Measurements from ENCODE around the gene RTN4. TPM values are rescaled to one million over a fixed set of nuclear protein-coding genes. Genes with fewer than 3 reads are reported as not detected.
A peak's percentile ranks its signal among the peaks of the same experiment; 100 is the strongest.

RTN4 gene
- total RNA-seq, 2 experiments from 2014 or later, result 96.7 to 97.5 TPM

GRCh38 chr2:54975175-54975574 is 75.1 kb downstream of the RTN4 start:
- H3K27me3 Mint-ChIP-seq, result no peaks in the 10 kb centered on the region
- H3K9me3 Mint-ChIP-seq, result no peaks in the 10 kb centered on the region
- H3K4me3 Mint-ChIP-seq, result no peak overlapping the region
- CTCF ChIA-PET, result interaction anchor here (1.0 kb wide), 1 partner anchor 194 kb away, joined by 3 read pairs; no protein-coding TSS in a partner anchor
- intact Hi-C loops (cut with micrococcal nuclease), result no loop called here
- no peak overlapping the region for H3K27ac Mint-ChIP-seq
- POLR2A ChIA-PET, result no interaction called here
- peaks cover 10% of the 10 kb centered on the region for H3K36me3 Mint-ChIP-seq
- peaks cover 25% of the 10 kb centered on the region for H3K4me1 Mint-ChIP-seq (ENCODE audit: low read depth)
- no peak for DNase-seq

GRCh38 chr2:54969940-54970338 is 80.3 kb downstream of the RTN4 start:
- intact Hi-C loops (cut with micrococcal nuclease), result no loop called here
- Mint-ChIP-seq H3K36me3 (peaks cover 24% of the 10 kb centered on the region), H3K9me3 (peaks cover 5% of the 10 kb centered on the region), H3K27ac (no peak overlapping the region), H3K27me3 (no peaks in the 10 kb centered on the region), H3K4me3 (no peak overlapping the region), H3K4me1 (ENCODE audit: low read depth) (peaks cover 22% of the 10 kb centered on the region)
- no peak for DNase-seq
- CTCF ChIA-PET, result no interaction called here
- POLR2A ChIA-PET, result no interaction called here

- ChIA-PET POLR2A (no interaction called here), CTCF (no interaction called here)
- no peak overlapping the region for H3K27ac Mint-ChIP-seq
These were observed 80.8 kb downstream of the RTN4 start for GRCh38 chr2:54969295-54969939.

GRCh38 chr2:54968561-54969218 is 81.6 kb downstream of the RTN4 start:
- H3K36me3 Mint-ChIP-seq, result peaks cover 24% of the 10 kb centered on the region
- CTCF ChIA-PET, result no interaction called here
- H3K27me3 Mint-ChIP-seq, result no peaks in the 10 kb centered on the region
- no peak overlapping the region for H3K4me3 Mint-ChIP-seq
- peaks cover 5% of the 10 kb centered on the region for H3K9me3 Mint-ChIP-seq
- DNase-seq, result no peak
- peaks cover 28% of the 10 kb centered on the region for H3K4me1 Mint-ChIP-seq (ENCODE audit: low read depth)
- intact Hi-C loops (cut with micrococcal nuclease), result no loop called here
- POLR2A ChIA-PET, result no interaction called here
- no peak overlapping the region for H3K27ac Mint-ChIP-seq

More at GRCh38 chr2:54969295-54969939, 80.8 kb downstream of the RTN4 start:
- Mint-ChIP-seq H3K27me3 (no peaks in the 10 kb centered on the region), H3K4me1 (ENCODE audit: low read depth) (peaks cover 27% of the 10 kb centered on the region), H3K36me3 (peaks cover 24% of the 10 kb centered on the region), H3K9me3 (peaks cover 5% of the 10 kb centered on the region), H3K4me3 (no peak overlapping the region)
- DNase-seq, result no peak
- intact Hi-C loops (cut with micrococcal nuclease), result no loop called here

- CTCF ChIA-PET, result no interaction called here
- no peak for DNase-seq
- POLR2A ChIA-PET, result no interaction called here
- intact Hi-C loops (cut with micrococcal nuclease), result no loop called here
- H3K27me3 Mint-ChIP-seq, result no peaks in the 10 kb centered on the region
- H3K9me3 Mint-ChIP-seq, result peaks cover 5% of the 10 kb centered on the region
- H3K4me1 Mint-ChIP-seq (ENCODE audit: low read depth), result peaks cover 28% of the 10 kb centered on the region
- peaks cover 24% of the 10 kb centered on the region for H3K36me3 Mint-ChIP-seq
- H3K4me3 Mint-ChIP-seq, result no peak overlapping the region
- H3K27ac Mint-ChIP-seq, result no peak overlapping the region
These were observed 82.4 kb downstream of the RTN4 start for GRCh38 chr2:54967759-54968365.

GRCh38 chr2:54967269-54967668 is 83.0 kb downstream of the RTN4 start:
- no peak for DNase-seq
- CTCF ChIA-PET, result no interaction called here
- H3K27me3 Mint-ChIP-seq, result no peaks in the 10 kb centered on the region
- H3K36me3 Mint-ChIP-seq, result peaks cover 23% of the 10 kb centered on the region
- POLR2A ChIA-PET, result no interaction called here
- no peak overlapping the region for H3K27ac Mint-ChIP-seq
- peaks cover 5% of the 10 kb centered on the region for H3K9me3 Mint-ChIP-seq
- H3K4me3 Mint-ChIP-seq, result no peak overlapping the region
- peaks cover 28% of the 10 kb centered on the region for H3K4me1 Mint-ChIP-seq (ENCODE audit: low read depth)
- intact Hi-C loops (cut with micrococcal nuclease), result no loop called here

GRCh38 chr2:54966837-54967236 is 83.4 kb downstream of the RTN4 start:
- POLR2A ChIA-PET, result no interaction called here
- H3K27ac Mint-ChIP-seq, result no peak overlapping the region
- H3K9me3 Mint-ChIP-seq, result peaks cover 5% of the 10 kb centered on the region
- H3K4me3 Mint-ChIP-seq, result no peak overlapping the region
- CTCF ChIA-PET, result no interaction called here
- no peaks in the 10 kb centered on the region for H3K27me3 Mint-ChIP-seq
- H3K36me3 Mint-ChIP-seq, result peaks cover 23% of the 10 kb centered on the region
- intact Hi-C loops (cut with micrococcal nuclease), result no loop called here
- H3K4me1 Mint-ChIP-seq (ENCODE audit: low read depth), result peaks cover 28% of the 10 kb centered on the region
- DNase-seq, result no peak

GRCh38 chr2:54966165-54966832 is 84.0 kb downstream of the RTN4 start:
- Mint-ChIP-seq H3K27me3 (no peaks in the 10 kb centered on the region), H3K36me3 (peaks cover 23% of the 10 kb centered on the region), H3K4me1 (ENCODE audit: low read depth) (peaks cover 28% of the 10 kb centered on the region), H3K27ac (no peak overlapping the region), H3K4me3 (no peak overlapping the region), H3K9me3 (peaks cover 5% of the 10 kb centered on the region)
- DNase-seq, result no peak
- ChIA-PET CTCF (interaction anchor here (0.9 kb wide), 1 partner anchor 48 kb away, joined by 3 read pairs; no protein-coding TSS in a partner anchor), POLR2A (no interaction called here)
- intact Hi-C loops (cut with micrococcal nuclease), result no loop called here

- peak overlapping the region; percentile 11 for H3K27ac Mint-ChIP-seq
- POLR2A ChIA-PET, result no interaction called here
- no peaks in the 10 kb centered on the region for H3K27me3 Mint-ChIP-seq
These were observed 84.8 kb downstream of the RTN4 start for GRCh38 chr2:54965425-54965824.

GRCh38 chr2:54964816-54965215 is 85.4 kb downstream of the RTN4 start:
- Mint-ChIP-seq H3K36me3 (peaks cover 13% of the 10 kb centered on the region), H3K27ac (peak overlapping the region; percentile 11), H3K9me3 (peaks cover 5% of the 10 kb centered on the region), H3K4me1 (ENCODE audit: low read depth) (peaks cover 27% of the 10 kb centered on the region), H3K27me3 (no peaks in the 10 kb centered on the region), H3K4me3 (no peak overlapping the region)
- POLR2A ChIA-PET, result no interaction called here
- intact Hi-C loops (cut with micrococcal nuclease), result no loop called here
- CTCF ChIA-PET, result interaction anchor here (0.7 kb wide), 1 partner anchor 8 kb away, joined by 3 read pairs; no protein-coding TSS in a partner anchor
- DNase-seq, result no peak

More at GRCh38 chr2:54965425-54965824, 84.8 kb downstream of the RTN4 start:
- DNase-seq, result no peak
- peaks cover 5% of the 10 kb centered on the region for H3K9me3 Mint-ChIP-seq
- intact Hi-C loops (cut with micrococcal nuclease), result no loop called here
- peaks cover 27% of the 10 kb centered on the region for H3K4me1 Mint-ChIP-seq (ENCODE audit: low read depth)
- peaks cover 19% of the 10 kb centered on the region for H3K36me3 Mint-ChIP-seq
- CTCF ChIA-PET, result interaction anchor here (0.7 kb wide), 1 partner anchor 9 kb away, joined by 3 read pairs; no protein-coding TSS in a partner anchor
- no peak overlapping the region for H3K4me3 Mint-ChIP-seq

GRCh38 chr2:54964271-54964670 is 86.0 kb downstream of the RTN4 start:
- Mint-ChIP-seq H3K36me3 (peaks cover 9% of the 10 kb centered on the region), H3K9me3 (peaks cover 5% of the 10 kb centered on the region), H3K4me1 (ENCODE audit: low read depth) (peaks cover 27% of the 10 kb centered on the region), H3K27ac (no peak overlapping the region), H3K4me3 (no peak overlapping the region), H3K27me3 (no peaks in the 10 kb centered on the region)
- intact Hi-C loops (cut with micrococcal nuclease), result no loop called here
- ChIA-PET CTCF (no interaction called here), POLR2A (no interaction called here)
- DNase-seq, result no peak

GRCh38 chr2:54963476-54963875 is 86.8 kb downstream of the RTN4 start:
- no peaks in the 10 kb centered on the region for H3K27me3 Mint-ChIP-seq
- H3K27ac Mint-ChIP-seq, result no peak overlapping the region
- H3K36me3 Mint-ChIP-seq, result peaks cover 9% of the 10 kb centered on the region
- ChIA-PET CTCF (no interaction called here), POLR2A (interaction anchor here (0.5 kb wide), 1 partner anchor 33 kb away, joined by 3 read pairs; no protein-coding TSS in a partner anchor)
- DNase-seq, result no peak
- H3K4me1 Mint-ChIP-seq (ENCODE audit: low read depth), result peaks cover 27% of the 10 kb centered on the region
- H3K4me3 Mint-ChIP-seq, result no peak overlapping the region
- intact Hi-C loops (cut with micrococcal nuclease), result no loop called here
- H3K9me3 Mint-ChIP-seq, result peaks cover 5% of the 10 kb centered on the region
